ENCODE measurements around the gene URB2.
"Not testable (repeated sequence)": the region's sequence is repeated elsewhere in the genome, so short reads cannot be mapped to it uniquely, and the experiment has no call there.

URB2 gene

GRCh38 chr1:229693129-229693900, 67.3 kb downstream of the URB2 start:
- DNase-seq (ENCODE audit: low spot score) = no peak

- DNase-seq (ENCODE audit: low spot score) = peak; percentile 84
Measured at GRCh38 chr1:229694053-229694693, 68.1 kb downstream of the URB2 start.

GRCh38 chr1:229696385-229696784, 70.3 kb downstream of the URB2 start:
- no peak for DNase-seq (ENCODE audit: low spot score)

- DNase-seq (ENCODE audit: low spot score) = no peak
Measured at GRCh38 chr1:229699613-229700267, 73.7 kb downstream of the URB2 start.

GRCh38 chr1:229704157-229704556, 78.1 kb downstream of the URB2 start:
- DNase-seq (ENCODE audit: low spot score) = no peak

GRCh38 chr1:229705152-229705551, 79.1 kb downstream of the URB2 start:
- not testable (repeated sequence) for DNase-seq (ENCODE audit: low spot score)

- not testable (repeated sequence) for DNase-seq (ENCODE audit: low spot score)
Measured at GRCh38 chr1:229707127-229707526, 81.1 kb downstream of the URB2 start.

GRCh38 chr1:229709500-229710013, 83.5 kb downstream of the URB2 start:
- DNase-seq (ENCODE audit: low spot score) = no peak

Measured in left forelimb (tissue), 1 donor.